HepG2 (cell line): ENCODE results near the gene DNMT3B. TPM values are rescaled to one million over a fixed set of nuclear protein-coding genes. Genes with fewer than 3 reads are reported as not detected.

Experiments
- HNF1A ChIP-seq, 2 experiments: sonication (generic) in 1 of 2; formaldehyde crosslinking in 1 of 2; IDR thresholded peaks; 2 replicates each; pipeline versions ENCODE4 v1.4.0 to v1.6.1; 2016 to 2020; ENCODE audit warnings: borderline replicate concordance in 1 of 2, low read depth in 1 of 2, mild to moderate bottlenecking in 1 of 2, missing genetic modification reagents in 1 of 2
- KAT7 ChIP-seq: IDR thresholded peaks from 2 replicates; pipeline ENCODE4 v1.6.1; 2018; ENCODE audit warnings: borderline replicate concordance, missing compliant biosample characterization
- KDM5B ChIP-seq: sonication (generic); formaldehyde crosslinking; IDR thresholded peaks from 2 replicates; pipeline ENCODE4 v1.4.0; 2020; ENCODE audit warnings: missing genetic modification reagents, mild to moderate bottlenecking, borderline replicate concordance
- MXD3 ChIP-seq: IDR thresholded peaks from 2 replicates; pipeline ENCODE4 v1.6.1; 2016; ENCODE audit warnings: mild to moderate bottlenecking, missing biosample characterization, missing genetic modification reagents
- SP2 ChIP-seq: sonication (generic); formaldehyde crosslinking; IDR thresholded peaks from 2 replicates; pipeline ENCODE4 v1.5.1; 2020; ENCODE audit warnings: mild to moderate bottlenecking, missing genetic modification reagents
- ZBTB25 ChIP-seq: IDR thresholded peaks from 2 replicates; pipeline ENCODE4 v1.6.1; 2018; ENCODE audit warnings: missing genetic modification reagents
- ZBTB43 ChIP-seq: sonication (generic); formaldehyde crosslinking; conservative IDR thresholded peaks from 2 replicates; pipeline ENCODE4 v1.4.0; 2020; ENCODE audit warnings: missing genetic modification reagents
- ZNF232 ChIP-seq: sonication (generic); formaldehyde crosslinking; IDR thresholded peaks from 2 replicates; pipeline ENCODE4 v1.4.0; 2020; ENCODE audit warnings: missing genetic modification reagents, borderline replicate concordance
- ZNF317 ChIP-seq: sonication (generic); formaldehyde crosslinking; IDR thresholded peaks from 2 replicates; pipeline ENCODE4 v1.5.0; 2020; ENCODE audit warnings: mild to moderate bottlenecking, missing genetic modification reagents
- ZNF354B ChIP-seq: sonication (generic); formaldehyde crosslinking; IDR thresholded peaks from 2 replicates; pipeline ENCODE4 v1.8.0; 2022; ENCODE audit warnings: mild to moderate bottlenecking, missing genetic modification reagents
- ZNF589 ChIP-seq: sonication (generic); formaldehyde crosslinking; conservative IDR thresholded peaks from 2 replicates; pipeline ENCODE4 v1.8.0; 2022; ENCODE audit warnings: mild to moderate bottlenecking, moderate library complexity, missing genetic modification reagents
- ZNF704 ChIP-seq: sonication (generic); formaldehyde crosslinking; IDR thresholded peaks from 2 replicates; pipeline ENCODE4 v1.8.1; 2023; ENCODE audit warnings: mild to moderate bottlenecking, inconsistent platforms, moderate library complexity, missing genetic modification reagents, borderline replicate concordance
- ZNF770 ChIP-seq: sonication (generic); formaldehyde crosslinking; IDR thresholded peaks from 2 replicates; pipeline ENCODE4 v1.5.0; 2020; ENCODE audit warnings: mild to moderate bottlenecking, missing genetic modification reagents
- ZSCAN21 ChIP-seq: sonication (generic); formaldehyde crosslinking; IDR thresholded peaks from 2 replicates; pipeline ENCODE4 v1.8.0; 2022; ENCODE audit warnings: mild to moderate bottlenecking, missing genetic modification reagents, moderate library complexity, borderline replicate concordance
- polyA plus RNA-seq, 8 experiments: library from polyadenylated mRNA; depleted of rRNA in 3 of 8; stranded (reverse) in 7 of 8; unstranded in 1 of 8; fragments of >200 nt; fragmentation: Illumina TruSeq in 4 of 8; extraction: Trizol in 4 of 8; gene quantifications; 2 replicates each; pipeline versions ENCODE4 v1.2.1 to v1.2.3, GENCODE V29; 2011 to 2016; ENCODE audit warnings: low read depth in 4 of 8, missing spikeins in 1 of 8, mixed read lengths in 1 of 8; ENCODE audit not compliant: insufficient read depth in 1 of 8
- total RNA-seq, 5 experiments: library from RNA; depleted of rRNA; stranded (reverse); fragments of >200 nt; fragmentation: Illumina TruSeq; extraction: Trizol; gene quantifications; 2 replicates each; pipeline ENCODE4 v1.2.3, GENCODE V29; 2016; ENCODE audit warnings: low read depth in 1 of 5

The DNMT3B gene
- total and polyA plus RNA-seq, 2 of the 13 experiments (the other 11 are each of a cell fraction or from before 2014, with no cell fraction given) = 3.8 to 13.9 TPM

GRCh38 chr20:32819992-32820697 lies 58.0 kb downstream of the DNMT3B start (continued):
- TF ChIP-seq HNF1A (IDR thresholded peaks at IDR 0.05; ENCODE audit: low read depth) (no peak), HNF1A (CRISPR knock-in tag; IDR thresholded peaks at IDR 0.05; ENCODE audit: borderline replicate concordance) (peak; percentile 72; the same call in 1 of the 2 replicates), ZNF704 (CRISPR knock-in tag) (no peak; the same call in 1 of the 2 replicates), ZNF317 (0 out of 2 replicates have a peak, but pooled peaks have one; percentile 24), KDM5B (CRISPR knock-in tag) (peak; percentile 67; the same call in 1 of the 2 replicates), SP2 (no peak; the same call in none of the 2 replicates), ZNF354B (CRISPR knock-in tag) (peak; percentile 69; the same call in 1 of the 2 replicates), KAT7 (CRISPR knock-in tag) (peak; percentile 90; the same call in 1 of the 2 replicates), ZNF770 (CRISPR knock-in tag) (peak; percentile 54; the same call in 1 of the 2 replicates), ZNF589 (CRISPR knock-in tag) (0 out of 2 replicates have a peak, but pooled peaks have one; percentile 23), ZNF232 (CRISPR knock-in tag) (0 out of 2 replicates have a peak, but pooled peaks have one; percentile 85), ZBTB25 (CRISPR knock-in tag) (peak; percentile 66; the same call in 1 of the 2 replicates), MXD3 (CRISPR knock-in tag) (peak; percentile 86; the same call in 1 of the 2 replicates), ZSCAN21 (peak; percentile 83; the same call in 1 of the 2 replicates), ZBTB43 (CRISPR knock-in tag) (no peak; the same call in 1 of the 2 replicates)
